K562 (cell line): ENCODE measurements around the gene USP11. TPM values are rescaled to one million over a fixed set of nuclear protein-coding genes. Genes with fewer than 3 reads are reported as not detected.

Experiments used
- CHD4 ChIP-seq: fragments of 200-600 bp; sonication (generic); IDR thresholded peaks from 3 replicates; pipeline ENCODE4 v1.6.1; 2012; ENCODE audit warnings: low read depth, mild to moderate bottlenecking, mixed read lengths, low read length, inconsistent platforms; ENCODE audit not compliant: insufficient read depth, insufficient replicate concordance, poor library complexity, severe bottlenecking
- CXXC5 ChIP-seq: fragments of 250-450 bp; sonication (Bioruptor Pico); IDR thresholded peaks from 2 replicates; pipeline ENCODE4 v1.8.0; 2022; ENCODE audit warnings: inconsistent platforms, mild to moderate bottlenecking, moderate library complexity
- ERF ChIP-seq: fragments of 450-650 bp; formaldehyde crosslinking; IDR thresholded peaks from 2 replicates; pipeline ENCODE4 v1.4.0; 2020; ENCODE audit warnings: mild to moderate bottlenecking, mixed read lengths
- HNRNPLL ChIP-seq: fragments of 200-400 bp; formaldehyde crosslinking; IDR thresholded peaks from 2 replicates; pipeline ENCODE4 v1.6.1; 2017; ENCODE audit warnings: low read length, low read depth, mild to moderate bottlenecking; ENCODE audit not compliant: poor library complexity, severe bottlenecking
- KDM1A ChIP-seq, 2 experiments: fragments of 450-650 bp; IDR thresholded peaks; 2 replicates each; pipeline ENCODE4 v1.6.1; 2016; ENCODE audit warnings: mild to moderate bottlenecking in 2 of 2
- KDM2B ChIP-seq: fragments of 250-450 bp; sonication (Bioruptor Pico); IDR thresholded peaks from 2 replicates; pipeline ENCODE4 v1.8.0; 2021; ENCODE audit warnings: mild to moderate bottlenecking, moderate library complexity
- LCOR ChIP-seq: sonication (generic); formaldehyde crosslinking; IDR thresholded peaks from 2 replicates; pipeline ENCODE4 v1.8.0; 2022; ENCODE audit warnings: mild to moderate bottlenecking, missing genetic modification reagents
- MECOM ChIP-seq: fragments of 250-450 bp; sonication (Bioruptor Pico); IDR thresholded peaks from 2 replicates; pipeline ENCODE4 v1.8.0; 2022; ENCODE audit warnings: inconsistent platforms
- NELFE ChIP-seq: IDR thresholded peaks from 2 replicates; pipeline ENCODE4 v1.6.1; 2011; ENCODE audit warnings: mild to moderate bottlenecking; ENCODE audit not compliant: insufficient read depth, insufficient read length
- NFYB ChIP-seq: IDR thresholded peaks from 2 replicates; pipeline ENCODE4 v1.6.1; 2011; ENCODE audit warnings: mild to moderate bottlenecking, moderate library complexity; ENCODE audit not compliant: insufficient read length; ENCODE audit errors: extremely low read depth
- RBBP5 ChIP-seq: fragments of 200-600 bp; sonication (generic); IDR thresholded peaks from 2 replicates; pipeline ENCODE4 v1.6.1; 2012; ENCODE audit warnings: borderline replicate concordance, mild to moderate bottlenecking, low read length, control low read depth, inconsistent platforms; ENCODE audit not compliant: insufficient read depth, poor library complexity, severe bottlenecking
- RBM22 ChIP-seq: fragments of 200-400 bp; formaldehyde crosslinking; IDR thresholded peaks from 2 replicates; pipeline ENCODE4 v1.6.1; 2018; ENCODE audit warnings: low read length, low read depth; ENCODE audit not compliant: poor library complexity, severe bottlenecking
- SIX5 ChIP-seq, 2 experiments: IDR thresholded peaks; 2 replicates each; pipeline ENCODE4 v1.6.1; 2011; ENCODE audit warnings: low read length in 2 of 2, borderline replicate concordance in 1 of 2, low read depth in 1 of 2, mild to moderate bottlenecking in 1 of 2, moderate library complexity in 1 of 2; ENCODE audit not compliant: insufficient read depth in 1 of 2
- SMARCC2 ChIP-seq: fragments of 450-650 bp; IDR thresholded peaks from 2 replicates; pipeline ENCODE4 v1.6.1; 2017; ENCODE audit warnings: antibody characterized with exemption, moderate library complexity, mild to moderate bottlenecking, low read depth
- SOX6 ChIP-seq: fragments of 450-650 bp; IDR thresholded peaks from 2 replicates; pipeline ENCODE4 v1.6.1; 2014; ENCODE audit warnings: mild to moderate bottlenecking
- SRSF3 ChIP-seq: fragments of 200-400 bp; formaldehyde crosslinking; IDR thresholded peaks from 2 replicates; pipeline ENCODE4 v1.6.1; 2016; ENCODE audit warnings: mild to moderate bottlenecking, low read length, moderate library complexity; ENCODE audit not compliant: insufficient read depth
- U2AF2 ChIP-seq: fragments of 200-400 bp; formaldehyde crosslinking; optimal IDR thresholded peaks from 2 replicates; pipeline ENCODE3; 2017; ENCODE audit warnings: low read depth, mild to moderate bottlenecking, low read length
- ZFP36 ChIP-seq: fragments of 150-350 bp; IDR thresholded peaks from 2 replicates; pipeline ENCODE4 v1.6.1; 2018; ENCODE audit warnings: low read length, low read depth; ENCODE audit not compliant: partially characterized antibody
- ZNF24 ChIP-seq: fragments of 450-650 bp; IDR thresholded peaks from 2 replicates; pipeline ENCODE4 v1.6.1; 2016
- ZNF253 ChIP-seq: fragments of 250-450 bp; sonication (Bioruptor Pico); conservative IDR thresholded peaks from 2 replicates; pipeline ENCODE4 v1.6.1; 2021; ENCODE audit warnings: mild to moderate bottlenecking
- ZNF644 ChIP-seq: fragments of 200-800 bp; sonication (Bioruptor generic); IDR thresholded peaks from 2 replicates; pipeline ENCODE4 v1.6.1; 2016; ENCODE audit warnings: low read depth, missing genetic modification characterization, missing compliant biosample characterization
- polyA plus RNA-seq, 8 experiments: library from polyadenylated mRNA; depleted of rRNA in 4 of 8; stranded (reverse) in 5 of 8; unstranded in 3 of 8; fragments of >200 nt; fragmentation: Nextera tagmentation in 2 of 8; fragmentation: Illumina TruSeq in 1 of 8; extraction: Ambion mirVana in 2 of 8; extraction: Trizol in 1 of 8; gene quantifications; 2 replicates each; pipeline versions ENCODE4 v1.2.1 to v1.2.3, GENCODE V29; 2011 to 2014; ENCODE audit warnings: inconsistent platforms in 1 of 8, missing spikeins in 1 of 8
- total RNA-seq, 7 experiments: library from RNA; depleted of rRNA in 6 of 7; stranded (reverse); fragments of >200 nt in 6 of 7; fragmentation: Illumina TruSeq in 2 of 7; extraction: Trizol in 2 of 7; gene quantifications; 2 replicates each; pipeline versions ENCODE4 v1.2.1 to v1.2.3, GENCODE V29; 2011 to 2021; ENCODE audit warnings: low replicate concordance in 1 of 7
- TF ChIP-seq, protein P1 (sequence below): sonication (generic); formaldehyde crosslinking; IDR thresholded peaks from 2 replicates; pipeline ENCODE4 v1.8.1; 2023; ENCODE audit warnings: mild to moderate bottlenecking, missing genetic modification reagents
- TF ChIP-seq, protein P2 (sequence below), 2 experiments: fragments of 250-450 bp in 1 of 2; fragments of 450-650 bp in 1 of 2; sonication (Bioruptor Pico) in 1 of 2; IDR thresholded peaks; 2 replicates each; pipeline versions ENCODE4 v1.6.1 to v1.8.0; 2016 to 2021; ENCODE audit warnings: mild to moderate bottlenecking in 2 of 2, moderate library complexity in 2 of 2, missing compliant biosample characterization in 1 of 2, missing genetic modification characterization in 1 of 2
- TF ChIP-seq, protein P3 (sequence below): fragments of 450-650 bp; conservative IDR thresholded peaks from 2 replicates; pipeline ENCODE4 v1.6.1; 2016; ENCODE audit warnings: missing genetic modification characterization, low read depth, mild to moderate bottlenecking, missing compliant biosample characterization, moderate library complexity

The USP11 gene
- total and polyA plus RNA-seq, 9 of the 15 experiments (the other 6 are each of a cell fraction or from before 2014, with no cell fraction given), result 2.5 to 29.0 (median 11.7) TPM

DNA sequence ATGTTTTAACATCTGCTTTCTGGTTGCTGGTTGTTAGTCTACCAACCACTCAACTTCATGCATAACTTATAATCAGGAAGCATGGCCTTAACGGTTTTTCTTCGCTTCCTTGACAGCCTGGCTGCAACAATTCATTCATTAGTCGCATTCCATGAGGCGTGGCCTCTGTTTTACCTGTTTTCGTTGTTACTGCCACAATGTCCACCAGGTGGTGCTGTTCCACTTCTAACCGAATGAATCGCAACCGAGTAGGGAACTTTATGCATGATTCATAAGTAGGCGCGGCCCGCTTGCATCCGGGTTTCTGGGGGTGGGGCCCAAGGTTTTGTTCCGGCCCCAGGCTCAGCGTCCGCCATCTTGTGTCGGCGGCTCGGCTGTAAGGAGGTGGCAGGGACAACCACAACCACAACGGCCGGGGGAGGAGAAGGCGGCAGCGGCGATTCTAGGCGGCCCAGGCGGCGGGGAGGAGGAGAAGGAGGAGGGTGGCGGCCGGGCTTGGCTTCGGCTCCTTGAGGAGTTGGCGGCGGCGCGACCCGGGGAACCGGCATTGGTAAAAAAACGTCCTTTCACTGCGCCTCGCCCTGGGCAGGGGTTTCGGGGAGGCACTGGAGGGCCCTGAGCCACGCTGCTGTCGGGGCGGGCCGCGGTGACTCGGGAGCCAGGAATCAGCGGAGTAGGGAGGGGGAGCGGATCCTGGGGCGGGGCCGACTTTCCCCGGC is 39.2 kb upstream of the USP11 start, which contains the start of gene UBA1 (continued):
- TF ChIP-seq, protein P1, sequence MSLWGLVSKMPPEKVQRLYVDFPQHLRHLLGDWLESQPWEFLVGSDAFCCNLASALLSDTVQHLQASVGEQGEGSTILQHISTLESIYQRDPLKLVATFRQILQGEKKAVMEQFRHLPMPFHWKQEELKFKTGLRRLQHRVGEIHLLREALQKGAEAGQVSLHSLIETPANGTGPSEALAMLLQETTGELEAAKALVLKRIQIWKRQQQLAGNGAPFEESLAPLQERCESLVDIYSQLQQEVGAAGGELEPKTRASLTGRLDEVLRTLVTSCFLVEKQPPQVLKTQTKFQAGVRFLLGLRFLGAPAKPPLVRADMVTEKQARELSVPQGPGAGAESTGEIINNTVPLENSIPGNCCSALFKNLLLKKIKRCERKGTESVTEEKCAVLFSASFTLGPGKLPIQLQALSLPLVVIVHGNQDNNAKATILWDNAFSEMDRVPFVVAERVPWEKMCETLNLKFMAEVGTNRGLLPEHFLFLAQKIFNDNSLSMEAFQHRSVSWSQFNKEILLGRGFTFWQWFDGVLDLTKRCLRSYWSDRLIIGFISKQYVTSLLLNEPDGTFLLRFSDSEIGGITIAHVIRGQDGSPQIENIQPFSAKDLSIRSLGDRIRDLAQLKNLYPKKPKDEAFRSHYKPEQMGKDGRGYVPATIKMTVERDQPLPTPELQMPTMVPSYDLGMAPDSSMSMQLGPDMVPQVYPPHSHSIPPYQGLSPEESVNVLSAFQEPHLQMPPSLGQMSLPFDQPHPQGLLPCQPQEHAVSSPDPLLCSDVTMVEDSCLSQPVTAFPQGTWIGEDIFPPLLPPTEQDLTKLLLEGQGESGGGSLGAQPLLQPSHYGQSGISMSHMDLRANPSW (CRISPR knock-in tag), result no peak
- no peak for TF ChIP-seq ZNF644 (tag)
- TF ChIP-seq ZNF24, result 0 out of 2 replicates have a peak, but pooled peaks have one; percentile 42
- TF ChIP-seq ERF (CRISPR knock-in tag), result no peak
- TF ChIP-seq, protein P2, sequence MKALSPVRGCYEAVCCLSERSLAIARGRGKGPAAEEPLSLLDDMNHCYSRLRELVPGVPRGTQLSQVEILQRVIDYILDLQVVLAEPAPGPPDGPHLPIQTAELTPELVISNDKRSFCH (CRISPR knock-in tag; IDR thresholded peaks at IDR 0.05), result no peak
- TF ChIP-seq, protein P2 (tag; IDR thresholded peaks at IDR 0.05), result no peak
- peak; percentile 22 for TF ChIP-seq HNRNPLL
- no peak for TF ChIP-seq KDM1A (IDR thresholded peaks at IDR 0.05)
- no peak for TF ChIP-seq NFYB
- no peak for TF ChIP-seq SIX5 (IDR thresholded peaks at IDR 0.05; ENCODE audit: borderline replicate concordance in 1 of 2, insufficient read depth in 1 of 2, low read depth in 1 of 2, low read length in 2 of 2)
- no peak for TF ChIP-seq ZFP36
- no peak for TF ChIP-seq SMARCC2
- TF ChIP-seq RBM22, result peak; percentile 51
- TF ChIP-seq SOX6, result 0 out of 2 replicates have a peak, but pooled peaks have one; percentile 25
- no peak for TF ChIP-seq RBBP5
- no peak for TF ChIP-seq SRSF3
- no peak for TF ChIP-seq U2AF2
- no peak for TF ChIP-seq LCOR (CRISPR knock-in tag)
- TF ChIP-seq CHD4, result no peak
- peak; percentile 43; the same call in 1 of the 2 replicates for TF ChIP-seq CXXC5
- TF ChIP-seq, protein P3, sequence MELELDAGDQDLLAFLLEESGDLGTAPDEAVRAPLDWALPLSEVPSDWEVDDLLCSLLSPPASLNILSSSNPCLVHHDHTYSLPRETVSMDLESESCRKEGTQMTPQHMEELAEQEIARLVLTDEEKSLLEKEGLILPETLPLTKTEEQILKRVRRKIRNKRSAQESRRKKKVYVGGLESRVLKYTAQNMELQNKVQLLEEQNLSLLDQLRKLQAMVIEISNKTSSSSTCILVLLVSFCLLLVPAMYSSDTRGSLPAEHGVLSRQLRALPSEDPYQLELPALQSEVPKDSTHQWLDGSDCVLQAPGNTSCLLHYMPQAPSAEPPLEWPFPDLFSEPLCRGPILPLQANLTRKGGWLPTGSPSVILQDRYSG (tag), result no peak
- TF ChIP-seq KDM2B (CRISPR knock-in tag), result no peak
- no peak for TF ChIP-seq MECOM (CRISPR knock-in tag)
- no peak for TF ChIP-seq ZNF253 (CRISPR knock-in tag)
- TF ChIP-seq NELFE, result no peak
